Tibial nerve (tissue), 4 donors: ENCODE data around the gene HCRT.

ENCODE experiments used
- EP300 ChIP-seq, 2 donors: sonication (generic); formaldehyde crosslinking; IDR thresholded peaks; one replicate each; pipeline ENCODE4 v1.6.1; 2017; ENCODE audit warnings: antibody characterized with exemption in 2 of 2, mild to moderate bottlenecking in 1 of 2
- POLR2A ChIP-seq, 2 donors: fragments of 450-650 bp; IDR thresholded peaks; one replicate each; pipeline ENCODE4 v1.6.1; 2017; ENCODE audit warnings: antibody characterized with exemption in 2 of 2, mild to moderate bottlenecking in 2 of 2, moderate library complexity in 2 of 2
- TF ChIP-seq, protein P1 (sequence below), 5 experiments: fragments of 200-600 bp in 3 of 5; fragments of 450-650 bp in 2 of 5; sonication (generic) in 3 of 5; IDR thresholded peaks; one replicate each; pipeline ENCODE4 v1.5.1; 2016 to 2019; ENCODE audit warnings: antibody characterized with exemption in 5 of 5, mild to moderate bottlenecking in 3 of 5, moderate library complexity in 2 of 5

DNA sequence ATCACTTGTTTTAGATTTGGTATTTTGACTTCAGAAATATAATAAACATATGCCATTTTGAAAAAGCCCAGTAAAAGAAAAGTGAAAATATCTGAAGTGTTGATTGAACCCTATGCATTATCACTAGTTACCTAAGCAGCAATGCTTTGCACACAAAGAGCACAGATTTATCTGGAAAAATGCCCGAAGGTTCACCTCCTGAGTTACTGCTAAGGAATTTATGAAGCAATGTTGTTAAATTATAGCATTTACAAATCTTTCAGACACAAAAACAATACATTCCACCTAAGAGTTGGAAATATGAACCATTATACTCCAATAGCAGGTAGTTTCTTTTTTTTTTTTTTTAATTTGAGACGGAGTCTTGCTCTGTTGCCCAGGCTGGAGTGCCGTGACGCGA, 47.9 kb upstream of the HCRT start:
- no peak for TF ChIP-seq POLR2A (IDR thresholded peaks at IDR 0.05)
- TF ChIP-seq, protein P1, sequence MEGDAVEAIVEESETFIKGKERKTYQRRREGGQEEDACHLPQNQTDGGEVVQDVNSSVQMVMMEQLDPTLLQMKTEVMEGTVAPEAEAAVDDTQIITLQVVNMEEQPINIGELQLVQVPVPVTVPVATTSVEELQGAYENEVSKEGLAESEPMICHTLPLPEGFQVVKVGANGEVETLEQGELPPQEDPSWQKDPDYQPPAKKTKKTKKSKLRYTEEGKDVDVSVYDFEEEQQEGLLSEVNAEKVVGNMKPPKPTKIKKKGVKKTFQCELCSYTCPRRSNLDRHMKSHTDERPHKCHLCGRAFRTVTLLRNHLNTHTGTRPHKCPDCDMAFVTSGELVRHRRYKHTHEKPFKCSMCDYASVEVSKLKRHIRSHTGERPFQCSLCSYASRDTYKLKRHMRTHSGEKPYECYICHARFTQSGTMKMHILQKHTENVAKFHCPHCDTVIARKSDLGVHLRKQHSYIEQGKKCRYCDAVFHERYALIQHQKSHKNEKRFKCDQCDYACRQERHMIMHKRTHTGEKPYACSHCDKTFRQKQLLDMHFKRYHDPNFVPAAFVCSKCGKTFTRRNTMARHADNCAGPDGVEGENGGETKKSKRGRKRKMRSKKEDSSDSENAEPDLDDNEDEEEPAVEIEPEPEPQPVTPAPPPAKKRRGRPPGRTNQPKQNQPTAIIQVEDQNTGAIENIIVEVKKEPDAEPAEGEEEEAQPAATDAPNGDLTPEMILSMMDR (IDR thresholded peaks at IDR 0.05) = no peak
- TF ChIP-seq EP300 (IDR thresholded peaks at IDR 0.05) = no peak
